Measurements from ENCODE around the gene SCG2.

- no peak for TF ChIP-seq REST (IDR thresholded peaks at IDR 0.05; ENCODE audit: borderline replicate concordance)
- no peak for TF ChIP-seq CTCF (IDR thresholded peaks at IDR 0.05; ENCODE audit: poor library complexity, severe bottlenecking)
- no peak for TF ChIP-seq EZH2 (IDR thresholded peaks at IDR 0.05; ENCODE audit: borderline replicate concordance, insufficient read depth, low read length, poor library complexity, severe bottlenecking)
- TF ChIP-seq POLR2AphosphoS5 (IDR thresholded peaks at IDR 0.05): peak; percentile 34
- TF ChIP-seq SMC3 (conservative IDR thresholded peaks at IDR 0.05; ENCODE audit: poor library complexity): no peak
- TF ChIP-seq TAF1 (IDR thresholded peaks at IDR 0.05; ENCODE audit: low read depth): no peak
- TF ChIP-seq MXI1 (conservative IDR thresholded peaks at IDR 0.05; ENCODE audit: poor library complexity, severe bottlenecking): no peak
These were observed 21.2 kb downstream of the SCG2 start for GRCh38 chr2:223580951-223581350.
